ENCODE measurements around the gene ERC1.

ERC1 gene

GRCh38 chr12:1499351-1499750 is 508.3 kb downstream of the ERC1 start:
- DNase-seq, result no peak

GRCh38 chr12:1500095-1500801 is 509.2 kb downstream of the ERC1 start:
- DNase-seq, result no peak

- DNase-seq, result no peak
Observed at GRCh38 chr12:1501001-1501400, 510.0 kb downstream of the ERC1 start.

DNA sequence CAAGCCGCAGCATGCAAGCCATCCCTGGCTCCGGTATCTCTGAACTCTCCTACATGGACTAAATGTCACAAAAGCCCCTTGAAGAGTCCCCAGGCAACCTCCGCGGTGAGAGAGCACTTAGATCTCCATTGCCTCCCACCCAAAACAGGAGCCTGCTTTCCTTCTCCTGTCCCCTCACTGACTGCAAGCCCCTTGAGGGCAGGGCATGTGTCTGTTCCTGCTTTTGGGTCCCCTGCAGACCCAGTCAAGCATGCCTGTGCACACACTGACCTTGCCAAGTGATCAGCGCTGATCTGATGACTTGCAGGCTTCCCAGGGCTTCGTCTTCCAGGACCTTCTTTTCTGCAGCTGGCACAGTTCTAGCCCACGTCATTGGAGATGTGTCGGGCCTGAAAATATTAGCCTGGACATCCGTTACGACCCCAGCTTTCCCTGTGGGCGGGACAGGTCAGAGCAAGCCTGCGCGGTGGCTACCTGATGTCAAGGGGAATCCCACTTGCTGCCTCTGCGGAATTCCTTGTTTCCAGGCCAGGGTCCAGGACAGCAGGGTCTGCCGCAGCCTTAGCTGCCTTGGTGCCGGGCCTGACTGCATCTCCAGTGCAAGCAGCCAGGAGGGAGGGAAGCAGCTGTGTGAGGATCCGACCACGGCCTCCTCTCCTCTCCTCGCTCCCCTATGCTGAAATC is 510.8 kb downstream of the ERC1 start:
- DNase-seq, result no peak

DNA sequence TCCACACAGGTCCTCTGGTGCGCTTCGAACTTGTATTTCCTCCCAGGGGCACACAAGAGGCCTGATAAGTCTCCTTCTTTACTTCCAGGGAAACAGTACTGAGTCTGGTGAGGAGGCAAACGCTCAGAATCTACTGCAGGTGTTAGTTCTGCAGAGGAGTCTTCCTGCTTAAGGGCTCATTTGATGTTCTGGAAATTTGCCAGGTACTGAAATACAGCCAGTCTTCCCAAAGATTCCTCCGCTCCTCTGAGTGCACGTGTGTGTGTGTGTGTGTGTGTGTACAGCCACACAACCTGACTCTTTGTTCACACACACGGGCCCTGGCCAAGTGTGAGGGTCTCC is 511.3 kb downstream of the ERC1 start:
- DNase-seq, result no peak

DNA sequence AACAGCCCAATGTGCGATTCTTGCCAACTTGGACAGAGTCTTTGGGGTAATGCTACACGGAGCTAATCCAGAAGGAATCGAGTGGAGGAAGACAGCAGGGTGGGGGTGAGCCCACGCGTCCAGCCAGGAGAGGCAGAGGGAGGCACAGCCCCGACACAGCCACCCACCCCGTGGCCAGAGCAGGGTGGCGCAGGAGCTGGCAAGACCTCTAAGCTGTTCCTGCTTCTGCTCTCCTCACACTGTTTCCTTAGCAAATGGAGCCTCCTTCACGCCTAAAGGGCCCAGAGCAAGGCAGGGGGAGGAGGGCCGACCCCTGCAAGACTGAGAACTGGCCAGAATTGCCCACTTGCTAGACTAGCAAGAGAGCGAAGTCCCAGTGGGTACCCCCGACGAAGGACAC is 511.8 kb downstream of the ERC1 start:
- no peak for DNase-seq

DNA sequence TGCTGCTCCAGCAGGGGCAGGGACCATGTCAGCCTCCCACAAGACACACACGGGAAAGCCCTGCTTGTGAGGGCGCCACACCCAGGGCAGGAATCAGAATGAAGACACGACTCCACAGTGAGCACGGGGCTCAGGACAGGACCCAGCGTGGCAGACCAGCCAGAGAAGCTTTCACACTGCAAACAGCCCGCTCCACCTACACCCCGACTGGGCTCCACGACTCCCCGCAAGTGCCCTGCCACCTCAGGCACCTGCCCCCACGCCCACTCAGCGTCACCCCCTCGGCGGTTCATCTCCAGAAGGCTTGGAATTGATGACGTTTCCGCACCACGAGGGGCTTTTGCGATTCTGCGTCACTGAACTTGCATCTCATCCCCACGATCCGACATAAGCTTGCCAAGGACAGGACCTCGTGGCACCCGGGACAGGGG is 512.3 kb downstream of the ERC1 start:
- DNase-seq, result no peak

DNA sequence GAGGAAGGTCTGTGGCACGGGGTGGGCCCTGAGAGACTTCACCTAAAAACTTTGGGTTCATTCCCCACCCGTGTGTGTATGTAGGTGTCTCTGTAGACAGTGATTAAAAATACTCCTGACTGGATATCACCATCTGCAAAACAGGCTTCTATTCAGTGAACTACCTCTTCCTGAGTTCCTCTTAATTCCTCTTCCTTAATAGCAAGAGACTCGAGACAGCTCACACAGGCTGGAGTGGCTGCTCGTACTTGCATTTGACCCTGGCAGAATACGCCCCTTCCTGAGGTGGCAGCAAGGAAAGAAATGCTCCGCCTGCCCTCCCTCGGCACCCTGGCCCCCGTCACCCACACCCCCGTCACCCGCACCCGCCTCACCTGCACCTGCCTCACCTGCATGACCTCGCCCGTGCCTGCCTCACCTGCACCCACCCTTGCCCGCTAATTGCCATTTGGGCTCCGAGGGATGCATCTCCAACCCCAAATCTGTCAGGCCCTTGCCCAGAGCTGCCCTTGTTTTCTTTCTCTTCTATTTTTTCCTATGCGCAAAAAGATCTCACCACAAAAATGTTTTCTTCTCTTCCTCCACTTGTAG is 513.4 kb downstream of the ERC1 start:
- DNase-seq, result peak in 1 of 2 donors; percentile 50

DNA sequence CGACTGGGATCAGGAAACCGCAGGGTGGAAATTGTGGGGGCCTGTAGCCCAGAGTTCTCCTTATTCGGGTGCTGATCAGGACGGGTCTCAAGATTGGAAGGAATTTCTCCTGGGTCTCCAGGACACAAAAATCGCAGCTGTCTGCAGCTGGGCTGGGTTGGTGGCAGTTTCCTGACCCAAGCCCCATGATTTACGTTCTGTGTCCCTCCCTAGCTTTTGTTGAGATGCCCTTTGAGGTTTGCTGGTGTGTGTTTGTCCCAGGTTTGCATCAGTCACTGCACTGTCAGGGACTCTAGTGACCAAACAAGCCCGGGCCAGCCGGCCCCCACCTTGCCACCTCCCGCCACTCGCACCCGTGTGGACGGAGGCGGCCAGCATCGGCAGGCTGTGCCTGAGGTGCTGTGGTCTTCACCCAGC is 513.9 kb downstream of the ERC1 start:
- no peak for DNase-seq

- DNase-seq, result no peak
Observed at GRCh38 chr12:1505576-1505975, 514.6 kb downstream of the ERC1 start.

DNA sequence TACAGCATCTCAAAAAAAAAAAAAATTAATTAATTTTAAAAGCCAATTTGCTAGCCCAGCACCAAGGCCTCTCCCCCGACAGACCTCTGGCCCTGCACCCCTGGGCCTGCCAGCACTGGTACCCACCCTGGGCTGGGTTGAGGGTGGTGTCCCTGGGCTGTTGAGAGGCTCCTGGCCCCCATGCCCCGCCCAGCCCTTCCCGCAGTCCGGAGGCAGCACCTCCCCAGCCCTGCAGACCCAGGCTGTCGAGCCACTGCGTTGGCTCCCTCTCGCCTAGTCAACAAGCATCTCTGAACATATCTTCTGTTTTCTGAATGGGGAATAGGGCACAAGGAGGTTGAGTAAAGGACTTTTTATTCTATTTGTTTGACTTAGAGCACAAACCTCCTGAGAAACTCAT is 516.3 kb downstream of the ERC1 start:
- DNase-seq, result no peak

- DNase-seq, result no peak
Observed at GRCh38 chr12:1509413-1510052, 518.5 kb downstream of the ERC1 start.

DNA sequence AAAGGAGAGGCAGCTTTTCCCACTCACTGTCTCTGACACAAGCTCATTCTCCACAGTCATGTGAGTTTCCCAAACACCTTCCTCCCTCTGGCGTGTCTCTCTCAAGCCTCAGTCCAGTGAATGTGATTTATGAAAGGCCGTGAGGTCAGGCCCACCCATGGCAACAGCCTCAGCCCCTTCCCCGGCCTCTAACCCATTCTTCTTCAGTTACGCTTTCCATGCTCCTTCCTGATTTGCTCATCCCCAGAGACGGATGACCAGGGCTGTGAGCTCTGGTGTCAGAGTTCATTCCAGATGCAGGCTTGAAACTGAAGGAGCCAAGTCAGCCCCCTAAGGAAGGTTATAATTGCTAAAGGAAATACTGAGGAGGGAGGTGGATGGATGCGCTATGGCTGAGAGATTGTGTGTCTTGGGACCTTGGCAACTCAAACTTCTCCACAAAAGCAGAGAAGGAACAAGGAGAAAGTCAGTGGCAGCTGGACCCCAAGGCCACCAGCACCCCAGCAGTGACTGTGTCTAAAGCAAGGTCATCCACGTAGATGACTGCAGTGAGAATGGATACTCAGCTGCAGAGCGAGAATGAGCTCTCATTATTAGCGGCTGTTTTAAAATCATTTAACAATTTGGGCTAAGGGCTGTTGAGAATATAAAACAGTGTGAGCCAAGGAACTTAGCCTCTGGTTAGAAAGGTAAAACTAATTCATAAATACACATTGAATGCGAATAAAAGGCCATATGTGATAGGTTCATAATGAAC is 519.2 kb downstream of the ERC1 start:
- no peak for DNase-seq

GRCh38 chr12:1515010-1515409 is 524.0 kb downstream of the ERC1 start:
- DNase-seq, result no peak

DNA sequence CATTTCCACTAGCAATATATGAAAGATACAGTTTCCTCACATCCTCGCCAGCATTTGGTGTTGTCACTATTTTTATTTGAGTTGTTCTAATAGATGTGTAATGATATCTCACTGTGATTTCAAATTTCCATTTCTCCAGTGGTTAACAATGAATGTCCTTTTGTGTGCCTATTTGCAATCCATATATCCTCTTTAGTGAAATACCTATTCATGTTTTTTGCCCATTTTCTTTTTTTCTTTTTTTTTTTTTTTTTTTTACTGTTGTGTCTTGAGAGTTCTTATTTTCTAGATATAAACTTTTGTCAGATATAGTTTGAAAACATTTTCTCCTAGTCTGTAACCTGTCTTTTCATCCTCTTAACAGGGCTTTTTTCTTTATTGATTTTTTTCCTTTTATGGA is 524.4 kb downstream of the ERC1 start:
- DNase-seq, result no peak

DNA sequence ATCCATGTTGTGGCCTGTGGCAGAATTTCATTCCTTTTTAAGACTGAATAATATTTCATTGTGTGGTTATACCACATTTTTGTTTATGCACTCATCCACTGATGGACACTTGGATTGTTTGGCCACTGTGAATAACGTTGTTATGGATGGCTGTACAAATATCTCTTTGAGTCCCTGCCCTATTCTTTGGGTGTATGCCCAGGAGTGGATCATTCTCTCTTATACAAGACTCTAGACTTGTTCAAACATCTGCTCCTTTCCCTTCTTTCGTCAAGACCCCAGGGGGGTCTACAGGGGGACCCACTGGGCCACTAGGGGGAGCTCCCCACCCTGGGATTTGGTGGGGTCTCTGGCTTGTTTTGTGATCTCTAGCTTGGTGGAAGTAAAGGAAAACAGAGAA is 526.0 kb downstream of the ERC1 start:
- DNase-seq, result no peak

DNA sequence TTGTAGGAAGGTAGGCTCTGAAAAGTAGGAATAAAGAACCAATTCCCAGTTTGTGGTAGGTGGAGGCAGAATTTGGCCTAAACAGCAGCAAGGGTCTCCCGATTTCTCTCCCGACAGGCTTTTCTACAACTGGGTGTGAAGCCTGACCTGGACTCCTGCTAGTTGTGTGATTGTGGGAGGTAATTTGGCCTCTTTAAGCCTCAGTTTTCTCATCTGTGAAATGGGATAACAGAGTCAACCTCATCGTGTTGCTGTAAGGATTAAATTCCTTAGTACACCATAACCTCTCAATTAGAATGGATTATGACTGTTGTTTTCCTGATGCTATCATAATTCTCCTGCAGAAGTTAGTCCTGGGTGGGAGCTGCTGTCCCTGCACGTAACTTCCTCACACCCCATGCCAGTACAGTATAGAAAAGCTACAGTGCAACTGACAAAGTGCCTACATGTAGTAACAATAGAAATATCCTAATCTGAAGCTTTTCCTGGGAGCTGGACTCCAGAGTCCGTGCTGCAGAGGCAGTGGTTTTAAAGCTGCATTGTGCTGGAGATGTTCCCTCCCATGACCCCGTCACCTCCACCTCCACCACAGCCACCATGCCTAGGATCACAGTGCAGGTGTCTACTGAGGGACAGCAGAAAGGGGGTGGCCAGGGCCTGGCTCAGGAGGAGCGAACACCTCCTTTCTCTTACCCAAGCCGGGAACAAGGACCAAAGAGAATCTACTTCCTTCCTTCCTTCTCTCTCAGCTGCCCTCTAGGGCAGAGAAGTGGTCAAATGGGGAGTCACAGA is 526.9 kb downstream of the ERC1 start:
- DNase-seq, result no peak

DNA sequence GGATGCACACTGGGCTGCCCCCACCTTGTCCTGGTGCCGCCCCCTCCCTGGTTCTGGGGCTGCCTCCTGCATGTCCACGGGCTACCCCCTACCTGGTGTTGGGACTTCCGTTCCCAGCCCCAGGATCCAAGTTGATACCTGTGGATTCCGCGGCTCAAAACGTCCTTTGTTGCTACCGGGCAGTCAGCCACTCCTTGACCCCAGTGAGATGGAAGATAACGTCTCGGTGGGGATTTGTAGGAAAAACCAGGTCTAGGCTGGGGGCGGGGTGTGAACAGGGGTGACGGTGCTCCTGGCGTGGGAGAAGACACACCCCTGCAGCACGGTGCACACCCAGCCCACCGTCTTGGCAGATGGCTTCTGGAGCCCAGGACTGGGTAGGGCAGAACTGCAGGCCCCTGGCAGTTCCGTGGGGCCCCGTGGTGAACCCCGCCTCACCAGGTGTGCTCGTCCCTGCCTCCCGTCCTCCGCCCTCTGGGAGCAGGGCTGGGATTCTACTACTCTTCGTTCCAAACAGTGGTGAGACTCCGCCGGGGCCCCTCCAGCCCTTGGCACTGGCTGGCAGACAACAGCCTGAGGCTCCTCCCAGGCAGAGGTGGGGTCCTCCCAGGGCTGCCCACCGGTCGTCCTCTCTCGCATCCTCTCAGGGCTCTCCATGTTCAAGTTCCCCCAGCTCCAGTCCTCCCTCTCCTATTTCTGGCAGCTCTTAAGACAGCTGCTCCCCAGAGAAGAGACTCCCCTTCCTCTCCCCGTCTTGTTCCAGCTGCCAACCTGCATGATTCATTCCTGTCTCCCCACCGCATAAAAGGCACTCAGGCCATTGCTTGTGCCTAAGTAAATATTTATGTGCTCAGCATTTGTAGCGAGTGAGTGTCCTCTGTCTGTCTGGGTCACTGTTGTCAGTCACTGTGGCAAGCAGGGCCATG is 527.8 kb downstream of the ERC1 start:
- peak in 1 of 2 donors; percentile 9 for DNase-seq

DNA sequence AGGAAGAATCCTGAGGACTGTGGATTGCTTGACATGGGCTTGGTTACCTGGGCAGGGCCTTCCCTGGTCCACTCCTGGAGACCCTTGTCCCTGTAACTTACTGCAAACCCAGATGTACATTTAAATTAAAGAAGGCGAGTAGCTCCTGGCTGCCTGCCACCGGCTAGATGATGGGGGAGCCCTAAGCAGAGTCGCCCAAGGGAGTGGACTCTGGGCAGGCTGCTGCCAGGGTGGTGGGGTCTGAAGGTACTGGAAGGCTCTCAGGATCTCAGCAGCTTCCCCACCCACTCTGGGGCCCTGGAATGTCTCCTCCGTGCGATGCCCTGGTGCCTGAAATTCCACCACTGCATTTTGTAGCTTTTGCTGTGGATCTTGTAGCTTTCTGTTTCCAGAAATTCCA is 528.6 kb downstream of the ERC1 start:
- no peak for DNase-seq

DNA sequence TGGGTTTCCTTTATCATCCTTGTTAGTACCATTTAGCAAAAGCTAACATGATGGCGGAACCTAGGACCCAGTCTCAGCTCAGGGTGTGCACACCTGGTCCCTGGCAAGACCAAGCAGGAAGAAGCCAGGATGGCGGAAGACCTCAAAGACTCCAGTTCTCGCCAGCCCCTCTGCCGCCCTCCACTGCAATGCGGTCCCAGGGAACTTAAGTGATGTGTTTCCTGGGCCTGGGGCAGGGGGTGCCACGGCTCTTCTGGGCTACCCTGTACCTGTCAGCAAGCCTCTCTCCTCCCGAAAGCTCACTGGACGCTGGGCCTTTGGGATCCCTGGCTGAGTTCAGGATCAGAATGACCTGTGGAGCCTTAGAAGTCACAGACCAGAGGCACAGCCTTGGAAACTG is 532.0 kb downstream of the ERC1 start:
- no peak for DNase-seq

GRCh38 chr12:1523558-1524050 is 532.6 kb downstream of the ERC1 start:
- DNase-seq, result no peak
